ENCODE results near the gene RRM2.

DNA sequence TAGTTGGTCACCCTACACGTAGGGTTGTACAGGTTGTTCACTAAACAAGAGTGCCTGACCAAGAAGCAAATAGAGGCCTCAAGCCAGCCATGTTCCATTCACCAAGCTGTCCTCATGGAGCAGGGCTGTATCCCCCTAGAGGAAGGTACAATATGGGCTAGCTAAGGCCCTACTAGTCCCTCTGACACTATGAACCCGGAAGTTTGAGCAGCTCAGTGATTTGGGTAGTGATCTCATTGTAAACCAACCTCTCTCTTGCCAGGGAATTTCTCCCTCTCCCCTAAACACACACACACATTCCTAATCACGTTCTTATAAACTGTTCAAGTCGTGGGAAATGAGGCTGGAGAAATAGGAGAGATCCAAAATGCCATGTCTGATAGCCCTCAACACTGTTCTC is 35.6 kb upstream of the RRM2 start:
- TF ChIP-seq SPI1 (IDR thresholded peaks at IDR 0.05; ENCODE audit: borderline replicate concordance, low read depth) (no peak), POLR2AphosphoS5 (IDR thresholded peaks at IDR 0.05; ENCODE audit: low read depth) (no peak), GABPA (IDR thresholded peaks at IDR 0.05; ENCODE audit: low read depth) (no peak)
- TF ChIP-seq, protein P1, sequence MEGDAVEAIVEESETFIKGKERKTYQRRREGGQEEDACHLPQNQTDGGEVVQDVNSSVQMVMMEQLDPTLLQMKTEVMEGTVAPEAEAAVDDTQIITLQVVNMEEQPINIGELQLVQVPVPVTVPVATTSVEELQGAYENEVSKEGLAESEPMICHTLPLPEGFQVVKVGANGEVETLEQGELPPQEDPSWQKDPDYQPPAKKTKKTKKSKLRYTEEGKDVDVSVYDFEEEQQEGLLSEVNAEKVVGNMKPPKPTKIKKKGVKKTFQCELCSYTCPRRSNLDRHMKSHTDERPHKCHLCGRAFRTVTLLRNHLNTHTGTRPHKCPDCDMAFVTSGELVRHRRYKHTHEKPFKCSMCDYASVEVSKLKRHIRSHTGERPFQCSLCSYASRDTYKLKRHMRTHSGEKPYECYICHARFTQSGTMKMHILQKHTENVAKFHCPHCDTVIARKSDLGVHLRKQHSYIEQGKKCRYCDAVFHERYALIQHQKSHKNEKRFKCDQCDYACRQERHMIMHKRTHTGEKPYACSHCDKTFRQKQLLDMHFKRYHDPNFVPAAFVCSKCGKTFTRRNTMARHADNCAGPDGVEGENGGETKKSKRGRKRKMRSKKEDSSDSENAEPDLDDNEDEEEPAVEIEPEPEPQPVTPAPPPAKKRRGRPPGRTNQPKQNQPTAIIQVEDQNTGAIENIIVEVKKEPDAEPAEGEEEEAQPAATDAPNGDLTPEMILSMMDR (IDR thresholded peaks at IDR 0.05; ENCODE audit: insufficient read depth, low read length), result no peak
- TF ChIP-seq, protein P2, sequence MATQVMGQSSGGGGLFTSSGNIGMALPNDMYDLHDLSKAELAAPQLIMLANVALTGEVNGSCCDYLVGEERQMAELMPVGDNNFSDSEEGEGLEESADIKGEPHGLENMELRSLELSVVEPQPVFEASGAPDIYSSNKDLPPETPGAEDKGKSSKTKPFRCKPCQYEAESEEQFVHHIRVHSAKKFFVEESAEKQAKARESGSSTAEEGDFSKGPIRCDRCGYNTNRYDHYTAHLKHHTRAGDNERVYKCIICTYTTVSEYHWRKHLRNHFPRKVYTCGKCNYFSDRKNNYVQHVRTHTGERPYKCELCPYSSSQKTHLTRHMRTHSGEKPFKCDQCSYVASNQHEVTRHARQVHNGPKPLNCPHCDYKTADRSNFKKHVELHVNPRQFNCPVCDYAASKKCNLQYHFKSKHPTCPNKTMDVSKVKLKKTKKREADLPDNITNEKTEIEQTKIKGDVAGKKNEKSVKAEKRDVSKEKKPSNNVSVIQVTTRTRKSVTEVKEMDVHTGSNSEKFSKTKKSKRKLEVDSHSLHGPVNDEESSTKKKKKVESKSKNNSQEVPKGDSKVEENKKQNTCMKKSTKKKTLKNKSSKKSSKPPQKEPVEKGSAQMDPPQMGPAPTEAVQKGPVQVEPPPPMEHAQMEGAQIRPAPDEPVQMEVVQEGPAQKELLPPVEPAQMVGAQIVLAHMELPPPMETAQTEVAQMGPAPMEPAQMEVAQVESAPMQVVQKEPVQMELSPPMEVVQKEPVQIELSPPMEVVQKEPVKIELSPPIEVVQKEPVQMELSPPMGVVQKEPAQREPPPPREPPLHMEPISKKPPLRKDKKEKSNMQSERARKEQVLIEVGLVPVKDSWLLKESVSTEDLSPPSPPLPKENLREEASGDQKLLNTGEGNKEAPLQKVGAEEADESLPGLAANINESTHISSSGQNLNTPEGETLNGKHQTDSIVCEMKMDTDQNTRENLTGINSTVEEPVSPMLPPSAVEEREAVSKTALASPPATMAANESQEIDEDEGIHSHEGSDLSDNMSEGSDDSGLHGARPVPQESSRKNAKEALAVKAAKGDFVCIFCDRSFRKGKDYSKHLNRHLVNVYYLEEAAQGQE (IDR thresholded peaks at IDR 0.05; ENCODE audit: insufficient replicate concordance, low read depth), result no peak
